Mesenchymal stem cell (in vitro differentiated cells and primary cell): ENCODE measurements around the gene PM20D1.

Experiments used
- DNase-seq: peaks from one replicate; pipeline ENCODE4 v3.0.0-alpha.2; 2013
- H2AFZ ChIP-seq: one replicate; pipeline ENCODE4 v1.6.1; 2013; ENCODE audit warnings: low read depth, mild to moderate bottlenecking, control low read depth, inconsistent platforms, low read length, moderate library complexity
- H2AK5ac ChIP-seq: 2 replicates; pipeline ENCODE4 v1.6.1; 2013; ENCODE audit warnings: low read length, moderate library complexity, mild to moderate bottlenecking, inconsistent platforms; ENCODE audit not compliant: severe bottlenecking
- H2BK120ac ChIP-seq: one replicate; pipeline ENCODE4 v1.6.1; 2013; ENCODE audit warnings: low read depth, mild to moderate bottlenecking, inconsistent platforms, low read length, moderate library complexity
- H2BK12ac ChIP-seq, 2 experiments: one replicate each; pipeline ENCODE4 v1.6.1; 2013; ENCODE audit warnings: inconsistent platforms in 2 of 2, low read length in 2 of 2, mild to moderate bottlenecking in 2 of 2, moderate library complexity in 2 of 2, control low read depth in 1 of 2
- H2BK15ac ChIP-seq: one replicate; pipeline ENCODE4 v1.6.1; 2013; ENCODE audit warnings: mild to moderate bottlenecking, low read depth, inconsistent platforms; ENCODE audit not compliant: poor library complexity, severe bottlenecking
- H2BK5ac ChIP-seq: 2 replicates; pipeline ENCODE4 v1.6.1; 2013; ENCODE audit warnings: low read depth, mild to moderate bottlenecking, low read length, control low read depth, inconsistent platforms; ENCODE audit not compliant: poor library complexity, severe bottlenecking
- H3K14ac ChIP-seq, 2 experiments: one replicate each; pipeline ENCODE4 v1.6.1; 2013; ENCODE audit warnings: inconsistent platforms in 2 of 2, low read length in 2 of 2, control low read depth in 1 of 2, mild to moderate bottlenecking in 1 of 2, moderate library complexity in 1 of 2
- H3K18ac ChIP-seq, 2 experiments: one replicate each; pipeline ENCODE4 v1.6.1; 2013; ENCODE audit warnings: inconsistent platforms in 2 of 2, low read length in 2 of 2, control low read depth in 1 of 2, low read depth in 1 of 2, mild to moderate bottlenecking in 1 of 2
- H3K23ac ChIP-seq, 2 experiments: one replicate each; pipeline ENCODE4 v1.6.1; 2013; ENCODE audit warnings: inconsistent platforms in 2 of 2, low read length in 2 of 2, mild to moderate bottlenecking in 2 of 2, moderate library complexity in 2 of 2, control low read depth in 1 of 2
- H3K27ac ChIP-seq: 2 replicates; pipeline ENCODE4 v1.5.1; 2013; ENCODE audit warnings: mild to moderate bottlenecking, moderate library complexity, low read length, control low read depth, inconsistent platforms; ENCODE audit not compliant: poor library complexity, severe bottlenecking
- H3K27me3 ChIP-seq, 2 experiments: 2 replicates each; pipeline versions ENCODE4 v1.6.1 to v1.7.0; 2013; ENCODE audit warnings: low read length in 2 of 2, mild to moderate bottlenecking in 2 of 2, moderate library complexity in 2 of 2, control low read depth in 1 of 2, inconsistent platforms in 1 of 2; ENCODE audit not compliant: control insufficient read depth in 1 of 2, insufficient read depth in 1 of 2
- H3K36me3 ChIP-seq, 2 experiments: 2 replicates each; pipeline versions ENCODE4 v1.6.1 to v1.7.0; 2013; ENCODE audit warnings: low read length in 2 of 2, control low read depth in 1 of 2, inconsistent platforms in 1 of 2, low read depth in 1 of 2, mild to moderate bottlenecking in 1 of 2; ENCODE audit not compliant: insufficient read depth in 2 of 2, control insufficient read depth in 1 of 2
- H3K4ac ChIP-seq, 2 experiments: one replicate each; pipeline ENCODE4 v1.6.1; 2013; ENCODE audit warnings: inconsistent platforms in 2 of 2, low read length in 2 of 2, mild to moderate bottlenecking in 2 of 2, moderate library complexity in 2 of 2, control low read depth in 1 of 2, low read depth in 1 of 2
- H3K4me1 ChIP-seq: 2 replicates; pipeline ENCODE4 v1.6.1; 2013; ENCODE audit warnings: low read depth, low read length, control low read depth; ENCODE audit not compliant: control insufficient read depth, insufficient read depth
- H3K4me2 ChIP-seq: 2 replicates; pipeline ENCODE4 v1.6.1; 2013; ENCODE audit warnings: low read length, mild to moderate bottlenecking, inconsistent platforms; ENCODE audit not compliant: poor library complexity, severe bottlenecking
- H3K4me3 ChIP-seq, 2 experiments: 2 replicates each; pipeline versions ENCODE4 v1.5.1 to v1.7.0; 2013; ENCODE audit warnings: low read length in 2 of 2, mild to moderate bottlenecking in 2 of 2, control low read depth in 1 of 2, low read depth in 1 of 2; ENCODE audit not compliant: insufficient read depth in 1 of 2
- H3K79me1 ChIP-seq: replicated peaks from 2 replicates; pipeline ENCODE4 v1.6.1; 2013; ENCODE audit warnings: mild to moderate bottlenecking, control low read depth, low read length, inconsistent platforms; ENCODE audit not compliant: poor library complexity, severe bottlenecking
- H3K9ac ChIP-seq: 2 replicates; pipeline ENCODE4 v1.7.0; 2013; ENCODE audit warnings: mild to moderate bottlenecking, low read length, moderate library complexity
- H3K9me3 ChIP-seq: 2 replicates; pipeline ENCODE4 v1.7.0; 2013; ENCODE audit warnings: mild to moderate bottlenecking, low read length; ENCODE audit not compliant: control insufficient read depth
- H4K8ac ChIP-seq: one replicate; pipeline ENCODE4 v1.6.1; 2013; ENCODE audit warnings: inconsistent platforms, mild to moderate bottlenecking, low read length, moderate library complexity
- H4K91ac ChIP-seq: one replicate; pipeline ENCODE4 v1.6.1; 2013; ENCODE audit warnings: mild to moderate bottlenecking, low read length, inconsistent platforms
- WGBS: methylation state at CpG from one replicate; pipeline ENCODE4 v1.1.7; 2013; ENCODE audit warnings: mixed read lengths; 5-methylcytosine and 5-hydroxymethylcytosine counted together

The PM20D1 gene

GRCh38 chr1:205817988-205818387 lies 31.9 kb downstream of the PM20D1 start:
- Histone ChIP-seq H3K18ac (no peak overlapping the region), H3K4me1 (peaks cover 5% of the 10 kb centered on the region), H3K14ac (no peak overlapping the region), H3K23ac (no peak overlapping the region), H3K36me3 (no peaks in the 10 kb centered on the region), H3K79me1 (peaks cover 3% of the 10 kb centered on the region), H3K4me3 (no peak overlapping the region), H3K27me3 (peaks cover 0 to 6% of the 10 kb centered on the region in 2 experiments), H3K9me3 (no peaks in the 10 kb centered on the region), H4K91ac (no peak overlapping the region), H2AK5ac (no peak overlapping the region), H2BK12ac (no peak overlapping the region), H3K9ac (no peak overlapping the region), H3K4me2 (no peak overlapping the region), H2BK15ac (no peak overlapping the region), H2BK120ac (no peak overlapping the region), H2AFZ (no peak overlapping the region), H4K8ac (no peak overlapping the region), H3K27ac (no peak overlapping the region), H3K4ac (no peak overlapping the region), H2BK5ac (no peak overlapping the region)
- no peak for DNase-seq
- whole genome bisulfite sequencing, result 94% methylated on average over 3 of the region's 3 CpGs

DNA sequence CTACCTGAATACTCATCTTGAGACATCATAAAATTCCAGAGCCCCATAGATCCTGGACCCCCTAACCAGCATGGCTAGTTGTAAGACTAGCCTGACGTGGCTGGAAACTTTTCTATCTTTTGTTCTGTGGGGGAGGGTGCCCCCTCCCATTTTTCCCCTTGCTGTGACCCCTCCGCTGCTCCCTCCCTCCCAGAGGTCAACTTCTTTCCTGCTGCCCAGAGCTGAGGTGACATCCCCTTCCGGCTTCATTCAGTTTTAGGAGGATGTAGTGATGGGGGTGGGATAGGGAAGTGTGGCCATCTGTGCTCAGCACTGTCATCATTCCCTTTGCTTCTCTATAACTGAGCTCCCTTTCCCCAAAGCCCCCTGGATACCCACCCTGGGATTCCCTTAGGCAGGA lies 32.6 kb downstream of the PM20D1 start:
- H3K9ac ChIP-seq, result no peak overlapping the region
- 20% methylated on average over 1 of the region's 3 CpGs for WGBS
- no peak overlapping the region for H2AK5ac ChIP-seq
- H2BK120ac ChIP-seq, result no peak overlapping the region
- H3K18ac ChIP-seq, result no peak overlapping the region
- no peak overlapping the region for H2BK5ac ChIP-seq
- peaks cover 0 to 6% of the 10 kb centered on the region in 2 experiments for H3K27me3 ChIP-seq
- H3K14ac ChIP-seq, result no peak overlapping the region
- DNase-seq, result no peak
- no peak overlapping the region for H2AFZ ChIP-seq
- H3K9me3 ChIP-seq, result no peaks in the 10 kb centered on the region
- peaks cover 3% of the 10 kb centered on the region for H3K79me1 ChIP-seq
- no peak overlapping the region for H4K91ac ChIP-seq
- H3K4me3 ChIP-seq, result no peak overlapping the region
- no peak overlapping the region for H3K4me2 ChIP-seq
- H4K8ac ChIP-seq, result no peak overlapping the region
- no peak overlapping the region for H3K4ac ChIP-seq
- H2BK15ac ChIP-seq, result no peak overlapping the region
- peaks cover 5% of the 10 kb centered on the region for H3K4me1 ChIP-seq
- H3K27ac ChIP-seq, result no peak overlapping the region
- no peak overlapping the region for H3K23ac ChIP-seq
- H3K36me3 ChIP-seq, result no peaks in the 10 kb centered on the region
- no peak overlapping the region for H2BK12ac ChIP-seq

- no peaks in the 10 kb centered on the region for H3K9me3 ChIP-seq
- peak overlapping the region; percentile 81 for H3K4me2 ChIP-seq
- no peak overlapping the region for H2AK5ac ChIP-seq
- no peak for DNase-seq
- no peak overlapping the region for H3K4ac ChIP-seq
- no peak overlapping the region for H2BK15ac ChIP-seq
- no peak overlapping the region for H4K91ac ChIP-seq
- H3K4me3 ChIP-seq, result peak overlapping the region; percentile 81 to 91
- H3K23ac ChIP-seq, result no peak overlapping the region
- peaks cover 26% of the 10 kb centered on the region for H3K79me1 ChIP-seq
- peak overlapping the region in 1 of 2 experiments; percentile 67 for H3K18ac ChIP-seq
- no peak overlapping the region for H3K14ac ChIP-seq
- no peak overlapping the region for H3K27ac ChIP-seq
- 8% methylated on average over 13 of the region's 14 CpGs for WGBS
- H2BK12ac ChIP-seq, result peak overlapping the region in 1 of 2 experiments; percentile 15
- no peak overlapping the region for H2BK5ac ChIP-seq
- H3K36me3 ChIP-seq, result peaks cover 12 to 17% of the 10 kb centered on the region in 2 experiments
- peaks cover 0 to 6% of the 10 kb centered on the region in 2 experiments for H3K27me3 ChIP-seq
- peak overlapping the region; percentile 98 for H2AFZ ChIP-seq
- H4K8ac ChIP-seq, result peak overlapping the region; percentile 45
- no peak overlapping the region for H2BK120ac ChIP-seq
- peaks cover 14% of the 10 kb centered on the region for H3K4me1 ChIP-seq
- H3K9ac ChIP-seq, result peak overlapping the region; percentile 86
These were observed 36.2 kb downstream of the PM20D1 start for GRCh38 chr1:205813755-205814058.

- Histone ChIP-seq H2AFZ (peak within 1 kb of the TSS; percentile 98), H3K9me3 (no peaks in the 10 kb centered on the region)
- 1% methylated on average over 79 of the region's 83 CpGs for WGBS
These were observed 36.8 kb downstream of the PM20D1 start, which contains the start of gene SLC41A1 for GRCh38 chr1:205812878-205813754. SLC41A1 (minus strand) TSS chr1:205813198; CDS start chr1:205810441, 2,757 bp downstream.

More at GRCh38 chr1:205812878-205813754, 36.8 kb downstream of the PM20D1 start, which contains the start of gene SLC41A1:
- H4K8ac ChIP-seq, result peak within 1 kb of the TSS; percentile 45
- peak within 1 kb of the TSS in 1 of 2 experiments; percentile 62 for H3K4ac ChIP-seq
- H2BK120ac ChIP-seq, result peak within 1 kb of the TSS; percentile 50
- H4K91ac ChIP-seq, result peak within 1 kb of the TSS; percentile 52
- no peak within 1 kb of the TSS for H2AK5ac ChIP-seq
- H3K4me3 ChIP-seq, result peak within 1 kb of the TSS; percentile 81 to 91
- H3K14ac ChIP-seq, result peak within 1 kb of the TSS in 1 of 2 experiments; percentile 93
- peak within 1 kb of the TSS in 1 of 2 experiments; percentile 56 for H3K23ac ChIP-seq
- H2BK12ac ChIP-seq, result peak within 1 kb of the TSS in 1 of 2 experiments; percentile 59
- DNase-seq, result peak; percentile 93
- peaks cover 0 to 6% of the 10 kb centered on the region in 2 experiments for H3K27me3 ChIP-seq
- peak within 1 kb of the TSS; percentile 86 for H3K9ac ChIP-seq
- H3K18ac ChIP-seq, result peak within 1 kb of the TSS; percentile 70 to 95
- H3K36me3 ChIP-seq, result peaks cover 14 to 17% of the 10 kb centered on the region in 2 experiments
- H3K27ac ChIP-seq, result no peak within 1 kb of the TSS
- H3K4me2 ChIP-seq, result peak within 1 kb of the TSS; percentile 81
- H3K79me1 ChIP-seq, result peaks cover 31% of the 10 kb centered on the region
- peak within 1 kb of the TSS; percentile 33 for H2BK5ac ChIP-seq
- no peak within 1 kb of the TSS for H2BK15ac ChIP-seq
- H3K4me1 ChIP-seq, result peaks cover 16% of the 10 kb centered on the region
